ENCODE data around the gene BAMBI. TPM values are rescaled to one million over a fixed set of nuclear protein-coding genes. Genes with fewer than 3 reads are reported as not detected.

Gene BAMBI
- total and polyA plus RNA-seq, 10 of the 15 experiments (the other 5 are each of a cell fraction or from before 2014, with no cell fraction given): 0.03 to 0.18 (median 0.09) TPM; not detected in 6

DNA sequence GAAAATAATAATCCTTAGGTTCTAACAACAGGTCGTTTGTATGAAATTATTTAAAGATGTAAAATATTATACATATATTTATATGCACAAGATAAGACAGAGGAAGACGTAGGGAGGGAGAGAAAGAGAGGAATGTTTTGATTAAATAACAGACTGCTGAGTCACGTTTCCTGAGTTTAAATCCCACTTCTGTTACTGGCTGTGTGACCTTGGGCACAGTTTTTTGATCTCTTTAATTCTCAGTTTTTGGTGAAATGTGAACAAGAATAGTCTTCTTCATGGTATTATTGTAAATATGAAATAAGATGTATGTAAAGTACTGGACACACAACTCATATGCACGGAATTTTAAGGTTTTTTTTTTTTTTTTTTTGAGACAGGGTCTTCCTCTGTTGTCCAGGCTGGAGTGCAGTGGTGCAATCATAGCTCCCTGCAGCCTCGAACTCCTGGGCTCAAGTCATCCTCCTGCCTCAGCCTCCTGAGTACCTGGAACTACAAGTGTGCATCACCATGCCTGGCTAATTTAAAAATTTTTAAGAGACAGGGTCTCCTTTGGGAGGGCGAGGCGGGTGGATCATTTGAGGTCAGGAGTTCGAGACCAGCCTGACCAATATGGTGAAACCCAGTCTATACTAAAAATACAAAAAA lies 42.6 kb downstream of the BAMBI start:
- Histone ChIP-seq H3K4me2 (ENCODE audit: control insufficient read depth, insufficient read depth) (no peak overlapping the region), H3K9ac (ENCODE audit: control insufficient read depth, insufficient read depth, low read length) (no peak overlapping the region), H3K4me3 (no peak overlapping the region), H3K27ac (ENCODE audit: control insufficient read depth, insufficient read depth) (no peak overlapping the region), H3K79me2 (ENCODE audit: control insufficient read depth, insufficient read depth, low read length) (no peaks in the 10 kb centered on the region), H2AFZ (ENCODE audit: control insufficient read depth, low read depth, low read length) (no peak overlapping the region), H3K36me3 (ENCODE audit: control insufficient read depth in 2 of 2, insufficient read depth in 2 of 2, low read length in 1 of 2) (no peaks in the 10 kb centered on the region), H4K20me1 (ENCODE audit: control insufficient read depth, insufficient read depth) (no peaks in the 10 kb centered on the region), H3K27me3 (replicated peaks in 1 of 2; ENCODE audit: control insufficient read depth in 2 of 2, insufficient read depth in 2 of 2, low read length in 1 of 2) (peaks cover 0 to 5% of the 10 kb centered on the region in 2 experiments; a peak in 1 of 4 replicates), H3K9me3 (replicated peaks; ENCODE audit: control insufficient read depth, insufficient read depth, low read length) (no peaks in the 10 kb centered on the region), H3K4me1 (ENCODE audit: control insufficient read depth, insufficient read depth, low read length) (no peaks in the 10 kb centered on the region)
- FAIRE-seq: no peak
- intact Hi-C loops (cut with micrococcal nuclease; ENCODE audit: unreplicated experiment) (no loop called here), in situ Hi-C loops (cut with MboI) (no loop called here)
- ATAC-seq: no peak
- SMC1A ChIA-PET (ENCODE audit: uncharacterized antibody, unreplicated experiment): no interaction called here
- RAD21 ChIA-PET (ENCODE audit: unreplicated experiment): interaction anchor here (0.6 kb wide), 1 partner anchor 93 kb away, joined by 3 read pairs; no protein-coding TSS in a partner anchor
- WGBS (ENCODE audit: insufficient coverage, insufficient replicate concordance, low lambda C conversion rate, missing lambda C conversion rate): 14% methylated on average over 8 of the region's 8 CpGs
- BruUV-seq (replicated peaks): no TSS peak
- POLR2A ChIA-PET: no interaction called here
- CTCF ChIA-PET: interaction anchor here (0.6 kb wide), 1 partner anchor 439 kb away, joined by 3 read pairs; no protein-coding TSS in a partner anchor
- TF ChIP-seq KAT2A (conservative IDR thresholded peaks at IDR 0.05; ENCODE audit: control insufficient read depth, low read depth, low read length): no peak
- no peak for TF ChIP-seq GABPA (IDR thresholded peaks at IDR 0.05; ENCODE audit: low read depth)
- TF ChIP-seq NFYB (IDR thresholded peaks at IDR 0.05; ENCODE audit: insufficient read depth, low read depth, low read length): no peak
- TF ChIP-seq MXI1 (IDR thresholded peaks at IDR 0.05; ENCODE audit: low read depth, low read length): no peak
- TF ChIP-seq NRF1 (conservative IDR thresholded peaks at IDR 0.05; ENCODE audit: low read depth, low read length): no peak
- TF ChIP-seq LARP7 (IDR thresholded peaks at IDR 0.05): no peak
- TF ChIP-seq, protein P1, sequence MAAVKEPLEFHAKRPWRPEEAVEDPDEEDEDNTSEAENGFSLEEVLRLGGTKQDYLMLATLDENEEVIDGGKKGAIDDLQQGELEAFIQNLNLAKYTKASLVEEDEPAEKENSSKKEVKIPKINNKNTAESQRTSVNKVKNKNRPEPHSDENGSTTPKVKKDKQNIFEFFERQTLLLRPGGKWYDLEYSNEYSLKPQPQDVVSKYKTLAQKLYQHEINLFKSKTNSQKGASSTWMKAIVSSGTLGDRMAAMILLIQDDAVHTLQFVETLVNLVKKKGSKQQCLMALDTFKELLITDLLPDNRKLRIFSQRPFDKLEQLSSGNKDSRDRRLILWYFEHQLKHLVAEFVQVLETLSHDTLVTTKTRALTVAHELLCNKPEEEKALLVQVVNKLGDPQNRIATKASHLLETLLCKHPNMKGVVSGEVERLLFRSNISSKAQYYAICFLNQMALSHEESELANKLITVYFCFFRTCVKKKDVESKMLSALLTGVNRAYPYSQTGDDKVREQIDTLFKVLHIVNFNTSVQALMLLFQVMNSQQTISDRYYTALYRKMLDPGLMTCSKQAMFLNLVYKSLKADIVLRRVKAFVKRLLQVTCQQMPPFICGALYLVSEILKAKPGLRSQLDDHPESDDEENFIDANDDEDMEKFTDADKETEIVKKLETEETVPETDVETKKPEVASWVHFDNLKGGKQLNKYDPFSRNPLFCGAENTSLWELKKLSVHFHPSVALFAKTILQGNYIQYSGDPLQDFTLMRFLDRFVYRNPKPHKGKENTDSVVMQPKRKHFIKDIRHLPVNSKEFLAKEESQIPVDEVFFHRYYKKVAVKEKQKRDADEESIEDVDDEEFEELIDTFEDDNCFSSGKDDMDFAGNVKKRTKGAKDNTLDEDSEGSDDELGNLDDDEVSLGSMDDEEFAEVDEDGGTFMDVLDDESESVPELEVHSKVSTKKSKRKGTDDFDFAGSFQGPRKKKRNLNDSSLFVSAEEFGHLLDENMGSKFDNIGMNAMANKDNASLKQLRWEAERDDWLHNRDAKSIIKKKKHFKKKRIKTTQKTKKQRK (IDR thresholded peaks at IDR 0.05; ENCODE audit: low read depth, low read length): no peak
- no peak for TF ChIP-seq NR2F1 (conservative IDR thresholded peaks at IDR 0.05)
- no peak for TF ChIP-seq ZNF384 (IDR thresholded peaks at IDR 0.05; ENCODE audit: borderline replicate concordance, low read depth, low read length)
- TF ChIP-seq, protein P2, sequence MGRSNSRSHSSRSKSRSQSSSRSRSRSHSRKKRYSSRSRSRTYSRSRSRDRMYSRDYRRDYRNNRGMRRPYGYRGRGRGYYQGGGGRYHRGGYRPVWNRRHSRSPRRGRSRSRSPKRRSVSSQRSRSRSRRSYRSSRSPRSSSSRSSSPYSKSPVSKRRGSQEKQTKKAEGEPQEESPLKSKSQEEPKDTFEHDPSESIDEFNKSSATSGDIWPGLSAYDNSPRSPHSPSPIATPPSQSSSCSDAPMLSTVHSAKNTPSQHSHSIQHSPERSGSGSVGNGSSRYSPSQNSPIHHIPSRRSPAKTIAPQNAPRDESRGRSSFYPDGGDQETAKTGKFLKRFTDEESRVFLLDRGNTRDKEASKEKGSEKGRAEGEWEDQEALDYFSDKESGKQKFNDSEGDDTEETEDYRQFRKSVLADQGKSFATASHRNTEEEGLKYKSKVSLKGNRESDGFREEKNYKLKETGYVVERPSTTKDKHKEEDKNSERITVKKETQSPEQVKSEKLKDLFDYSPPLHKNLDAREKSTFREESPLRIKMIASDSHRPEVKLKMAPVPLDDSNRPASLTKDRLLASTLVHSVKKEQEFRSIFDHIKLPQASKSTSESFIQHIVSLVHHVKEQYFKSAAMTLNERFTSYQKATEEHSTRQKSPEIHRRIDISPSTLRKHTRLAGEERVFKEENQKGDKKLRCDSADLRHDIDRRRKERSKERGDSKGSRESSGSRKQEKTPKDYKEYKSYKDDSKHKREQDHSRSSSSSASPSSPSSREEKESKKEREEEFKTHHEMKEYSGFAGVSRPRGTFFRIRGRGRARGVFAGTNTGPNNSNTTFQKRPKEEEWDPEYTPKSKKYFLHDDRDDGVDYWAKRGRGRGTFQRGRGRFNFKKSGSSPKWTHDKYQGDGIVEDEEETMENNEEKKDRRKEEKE (IDR thresholded peaks at IDR 0.05): no peak
- no peak for TF ChIP-seq MTA3 (IDR thresholded peaks at IDR 0.05; ENCODE audit: borderline replicate concordance, low read length)
- TF ChIP-seq SMARCA5 (IDR thresholded peaks at IDR 0.05): no peak
- no peak for TF ChIP-seq EED (IDR thresholded peaks at IDR 0.05; ENCODE audit: low read depth)
- TF ChIP-seq PKNOX1 (IDR thresholded peaks at IDR 0.05): no peak
- no peak for TF ChIP-seq RBBP5 (conservative IDR thresholded peaks at IDR 0.05)
- no peak for DNase-seq (ENCODE audit: low read depth, low spot score)

Measured in GM12878 (cell line).